GM12878 (cell line): ENCODE data around the gene MYL3. TPM values are rescaled to one million over a fixed set of nuclear protein-coding genes. Genes with fewer than 3 reads are reported as not detected.

Experiments used
- ATAC-seq: fragments of 200-7000 bp; cut with Tn5 transposase; 3 replicates; pipeline ENCODE4 v1.9.1; 2020; ENCODE audit warnings: mild to moderate bottlenecking, moderate library complexity
- BruUV-seq: library from RNA; stranded (reverse); fragments of 400-500 nt; replicated peaks from 2 replicates; lab custom pipeline; 2021; lab: Mats Ljungman, UMichigan
- CTCF ChIA-PET: fragments of 300-600 bp; sonication (Branson Sonifier 250); formaldehyde crosslinking; extraction: SDS; loops from one replicate; lab custom pipeline; 2021; ENCODE audit warnings: inconsistent platforms; lab: Yijun Ruan, JAX
- POLR2A ChIA-PET: fragments of 350-600 bp; formaldehyde crosslinking; extraction: SDS; loops from one replicate; lab custom pipeline; 2021; ENCODE audit warnings: inconsistent platforms; lab: Charles Lee
- RAD21 ChIA-PET: fragments of 300-600 bp; sonication (Branson Sonifier 250); formaldehyde crosslinking; loops from one replicate; lab custom pipeline; 2023; ENCODE audit warnings: antibody characterized with exemption; ENCODE audit not compliant: unreplicated experiment; lab: Charles Lee
- SMC1A ChIA-PET: fragments of 300-600 bp; sonication (Branson Sonifier 250); formaldehyde crosslinking; loops from one replicate; lab custom pipeline; 2023; ENCODE audit not compliant: unreplicated experiment, uncharacterized antibody; lab: Charles Lee
- DNase-seq: peaks from one replicate; pipeline ENCODE4 v3.0.0-alpha.2; 2011; ENCODE audit warnings: low read depth, low spot score
- FAIRE-seq: peaks from 3 replicates; lab custom pipeline; 2011; peaks lifted over from hg19 to GRCh38; lab: Jason Lieb, UNC
- H2AFZ ChIP-seq: 2 replicates; pipeline ENCODE4 v1.6.0; 2011; ENCODE audit warnings: low read depth, low read length, control low read depth; ENCODE audit not compliant: control insufficient read depth
- H3K27ac ChIP-seq: 2 replicates; pipeline ENCODE4 v1.5.1; 2011; ENCODE audit warnings: control low read depth; ENCODE audit not compliant: control insufficient read depth, insufficient read depth
- H3K27me3 ChIP-seq, 2 experiments: replicated peaks in 1 of 2; 2 replicates each; pipeline versions ENCODE4 v1.6.0 to v1.6.1; 2011; ENCODE audit warnings: low read length in 1 of 2; ENCODE audit not compliant: control insufficient read depth in 2 of 2, insufficient read depth in 2 of 2
- H3K36me3 ChIP-seq, 2 experiments: 2 replicates each; pipeline ENCODE4 v1.5.1; 2011; ENCODE audit warnings: low read length in 1 of 2; ENCODE audit not compliant: control insufficient read depth in 2 of 2, insufficient read depth in 2 of 2
- H3K4me1 ChIP-seq: 2 replicates; pipeline ENCODE4 v1.6.1; 2011; ENCODE audit warnings: mild to moderate bottlenecking, low read length, moderate library complexity, mixed read lengths; ENCODE audit not compliant: control insufficient read depth, insufficient read depth
- H3K4me2 ChIP-seq: 2 replicates; pipeline ENCODE4 v1.6.0; 2011; ENCODE audit warnings: control low read depth; ENCODE audit not compliant: control insufficient read depth, insufficient read depth
- H3K4me3 ChIP-seq: fragments of 200-600 bp; sonication (generic); 2 replicates; pipeline ENCODE4 v1.5.1; 2016
- H3K79me2 ChIP-seq: 2 replicates; pipeline ENCODE4 v1.6.0; 2011; ENCODE audit warnings: low read length; ENCODE audit not compliant: control insufficient read depth, insufficient read depth
- H3K9ac ChIP-seq: 2 replicates; pipeline ENCODE4 v1.8.0; 2011; ENCODE audit warnings: low read length, control low read depth, mixed read lengths; ENCODE audit not compliant: control insufficient read depth, insufficient read depth
- H3K9me3 ChIP-seq: replicated peaks from 3 replicates; pipeline ENCODE4 v1.5.1; 2011; ENCODE audit warnings: mild to moderate bottlenecking, low read length; ENCODE audit not compliant: control insufficient read depth, insufficient read depth
- H4K20me1 ChIP-seq: 2 replicates; pipeline ENCODE4 v1.6.0; 2011; ENCODE audit not compliant: control insufficient read depth, insufficient read depth
- FOXM1 ChIP-seq: IDR thresholded peaks from 2 replicates; pipeline ENCODE4 v1.6.1; 2012; ENCODE audit warnings: low read depth, mild to moderate bottlenecking, inconsistent platforms, low read length, moderate library complexity
- GABPA ChIP-seq: IDR thresholded peaks from 2 replicates; pipeline ENCODE4 v1.6.1; 2014; ENCODE audit warnings: antibody characterized with exemption, low read depth, mild to moderate bottlenecking, inconsistent platforms
- KLF5 ChIP-seq: fragments of 450-650 bp; IDR thresholded peaks from 2 replicates; pipeline ENCODE4 v1.6.1; 2014; ENCODE audit warnings: mild to moderate bottlenecking; ENCODE audit not compliant: partially characterized antibody
- MEF2B ChIP-seq: fragments of 450-650 bp; IDR thresholded peaks from 2 replicates; pipeline ENCODE4 v1.6.1; 2018; ENCODE audit warnings: mild to moderate bottlenecking, moderate library complexity; ENCODE audit not compliant: partially characterized antibody, poor library complexity, severe bottlenecking
- SP1 ChIP-seq: IDR thresholded peaks from one replicate; pipeline ENCODE4 v1.6.1; 2011; ENCODE audit warnings: low read depth, low read length
- TCF7 ChIP-seq: IDR thresholded peaks from 2 replicates; pipeline ENCODE4 v1.6.1; 2014; ENCODE audit warnings: antibody characterized with exemption, borderline replicate concordance
- WRNIP1 ChIP-seq: IDR thresholded peaks from 2 replicates; pipeline ENCODE4 v1.6.1; 2011; ENCODE audit warnings: low read depth, low read length, improper control_type of control experiment, borderline replicate concordance
- ZBED1 ChIP-seq: IDR thresholded peaks from 2 replicates; pipeline ENCODE4 v1.6.1; 2016; ENCODE audit warnings: borderline replicate concordance
- ZNF207 ChIP-seq: fragments of 450-650 bp; IDR thresholded peaks from 2 replicates; pipeline ENCODE4 v1.6.1; 2014; ENCODE audit warnings: antibody characterized with exemption, mild to moderate bottlenecking, borderline replicate concordance
- WGBS: methylation state at CpG from one replicate; pipeline ENCODE4 v1.1.6; 2016; ENCODE audit warnings: low lambda C conversion rate; ENCODE audit not compliant: insufficient replicate concordance, insufficient coverage; ENCODE audit errors: missing lambda C conversion rate; 5-methylcytosine and 5-hydroxymethylcytosine counted together
- in situ Hi-C: fragments of 300-500 bp; cut with MboI; formaldehyde crosslinking; loops from 9 replicates; pipeline ENCODE4 v1.14.3; 2018; ENCODE audit warnings: mixed read lengths
- intact Hi-C: fragments of 100-400 bp; cut with micrococcal nuclease; formaldehyde crosslinking; loops from one replicate; pipeline ENCODE4 v1.14.2; 2022; ENCODE audit not compliant: unreplicated experiment
- polyA plus RNA-seq, 11 experiments: library from polyadenylated mRNA; depleted of rRNA in 4 of 11; unstranded in 6 of 11; stranded (reverse) in 5 of 11; fragments of >200 nt; fragmentation: Nextera tagmentation in 4 of 11; fragmentation: Illumina TruSeq in 1 of 11; extraction: Ambion mirVana in 4 of 11; extraction: Trizol in 1 of 11; gene quantifications; 1 replicate in 1 of 11; 2 replicates in 10 of 11; pipeline versions ENCODE4 v1.2.1 to v1.2.3, GENCODE V29; 2011 to 2016; ENCODE audit warnings: inconsistent platforms in 2 of 11, missing spikeins in 2 of 11, low read depth in 1 of 11
- total RNA-seq, 4 experiments: library from RNA; depleted of rRNA in 3 of 4; stranded (reverse); fragments of >200 nt in 3 of 4; fragmentation: Illumina TruSeq in 1 of 4; extraction: Trizol in 1 of 4; gene quantifications; 2 replicates each; pipeline versions ENCODE4 v1.2.1 to v1.2.3, GENCODE V29; 2013 to 2021
- TF ChIP-seq, protein P1 (sequence below): IDR thresholded peaks from 2 replicates; pipeline ENCODE4 v1.6.1; 2012; ENCODE audit warnings: low read depth, low read length, improper control_type of control experiment
- TF ChIP-seq, protein P2 (sequence below): IDR thresholded peaks from 2 replicates; pipeline ENCODE4 v1.6.1; 2011; ENCODE audit warnings: borderline replicate concordance, low read depth, mild to moderate bottlenecking, moderate library complexity, mixed read lengths, low read length; ENCODE audit not compliant: insufficient read depth; ENCODE audit errors: extremely low read length

Gene MYL3
- total and polyA plus RNA-seq, 10 of the 15 experiments (the other 5 are each of a cell fraction or from before 2014, with no cell fraction given), result 0.40 TPM; not detected in 9

DNA sequence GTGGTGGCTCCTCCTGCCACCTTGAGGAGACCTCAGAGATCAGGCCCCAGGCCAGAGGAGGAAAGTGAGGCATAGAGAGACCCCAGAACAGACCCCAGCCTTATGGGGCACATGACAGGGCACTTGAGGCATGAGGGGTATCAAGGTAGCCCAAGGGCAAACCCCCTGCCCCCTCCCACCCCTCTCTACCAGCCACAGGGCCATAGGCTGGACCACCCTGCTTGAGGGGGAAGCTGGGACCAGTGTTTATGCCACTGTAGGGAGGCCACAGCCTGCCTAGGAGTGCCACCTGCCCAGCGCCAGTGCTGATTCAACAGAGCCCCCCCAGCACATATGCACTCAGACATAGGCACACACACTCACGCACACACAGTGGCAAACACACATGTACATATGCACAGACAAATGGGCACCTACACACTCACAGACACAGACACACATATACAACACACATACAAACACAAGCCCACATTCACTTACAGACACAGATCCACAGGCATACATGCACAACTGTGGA, 10.3 kb downstream of the MYL3 start:
- Histone ChIP-seq H2AFZ (no peak overlapping the region), H3K36me3 (no peaks in the 10 kb centered on the region), H3K9me3 (no peaks in the 10 kb centered on the region), H3K27ac (no peak overlapping the region), H3K4me3 (no peak overlapping the region), H4K20me1 (no peaks in the 10 kb centered on the region), H3K9ac (no peak overlapping the region), H3K4me2 (no peak overlapping the region), H3K27me3 (no peaks in the 10 kb centered on the region; a peak in 2 of 4 replicates), H3K4me1 (no peaks in the 10 kb centered on the region), H3K79me2 (no peaks in the 10 kb centered on the region)
- DNase-seq (no peak), ATAC-seq (no peak), FAIRE-seq (no peak)
- ChIA-PET CTCF (interaction anchor here (1.1 kb wide), 2 partner anchors 119 to 146 kb away, joined by 3 to 4 read pairs; no protein-coding TSS in a partner anchor), POLR2A (no interaction called here), RAD21 (no interaction called here), SMC1A (interaction anchor here (0.6 kb wide), 1 partner anchor 190 kb away, joined by 3 read pairs; no protein-coding TSS in a partner anchor)
- in situ Hi-C loops (no loop called here), intact Hi-C loops (no loop called here)
- no peak for TF ChIP-seq TCF7
- TF ChIP-seq, protein P1, sequence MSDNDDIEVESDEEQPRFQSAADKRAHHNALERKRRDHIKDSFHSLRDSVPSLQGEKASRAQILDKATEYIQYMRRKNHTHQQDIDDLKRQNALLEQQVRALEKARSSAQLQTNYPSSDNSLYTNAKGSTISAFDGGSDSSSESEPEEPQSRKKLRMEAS, result no peak
- TF ChIP-seq ZBED1, result no peak
- TF ChIP-seq KLF5, result no peak
- TF ChIP-seq WRNIP1, result no peak
- no peak for TF ChIP-seq GABPA
- TF ChIP-seq FOXM1, result no peak
- TF ChIP-seq, protein P2, sequence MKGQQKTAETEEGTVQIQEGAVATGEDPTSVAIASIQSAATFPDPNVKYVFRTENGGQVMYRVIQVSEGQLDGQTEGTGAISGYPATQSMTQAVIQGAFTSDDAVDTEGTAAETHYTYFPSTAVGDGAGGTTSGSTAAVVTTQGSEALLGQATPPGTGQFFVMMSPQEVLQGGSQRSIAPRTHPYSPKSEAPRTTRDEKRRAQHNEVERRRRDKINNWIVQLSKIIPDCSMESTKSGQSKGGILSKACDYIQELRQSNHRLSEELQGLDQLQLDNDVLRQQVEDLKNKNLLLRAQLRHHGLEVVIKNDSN, result no peak
- TF ChIP-seq SP1, result no peak
- no peak for TF ChIP-seq ZNF207
- no peak for TF ChIP-seq MEF2B
- no TSS peak for BruUV-seq
- 58% methylated on average over 2 of the region's 2 CpGs for WGBS
